Coronary artery (tissue), 2 donors: ENCODE data around the gene SV2B.

Experiments
- DNase-seq: peaks from one replicate; pipeline ENCODE4 v3.0.0-alpha.2; 2017; ENCODE audit warnings: low spot score
- H3K27ac ChIP-seq, 2 donors: fragments of 200-600 bp; sonication (generic); one replicate each; pipeline ENCODE4 v1.5.1; 2016 to 2019
- H3K4me3 ChIP-seq: fragments of 200-600 bp; sonication (generic); 2 replicates; pipeline ENCODE4 v1.5.1; 2016; ENCODE audit warnings: mild to moderate bottlenecking, moderate library complexity
- TF ChIP-seq, protein P1 (sequence below): fragments of 200-600 bp; sonication (generic); IDR thresholded peaks from one replicate; pipeline ENCODE4 v1.5.1; 2019; ENCODE audit warnings: antibody characterized with exemption

The SV2B gene

GRCh38 chr15:91348752-91349500 is 248.9 kb downstream of the SV2B start:
- TF ChIP-seq, protein P1, sequence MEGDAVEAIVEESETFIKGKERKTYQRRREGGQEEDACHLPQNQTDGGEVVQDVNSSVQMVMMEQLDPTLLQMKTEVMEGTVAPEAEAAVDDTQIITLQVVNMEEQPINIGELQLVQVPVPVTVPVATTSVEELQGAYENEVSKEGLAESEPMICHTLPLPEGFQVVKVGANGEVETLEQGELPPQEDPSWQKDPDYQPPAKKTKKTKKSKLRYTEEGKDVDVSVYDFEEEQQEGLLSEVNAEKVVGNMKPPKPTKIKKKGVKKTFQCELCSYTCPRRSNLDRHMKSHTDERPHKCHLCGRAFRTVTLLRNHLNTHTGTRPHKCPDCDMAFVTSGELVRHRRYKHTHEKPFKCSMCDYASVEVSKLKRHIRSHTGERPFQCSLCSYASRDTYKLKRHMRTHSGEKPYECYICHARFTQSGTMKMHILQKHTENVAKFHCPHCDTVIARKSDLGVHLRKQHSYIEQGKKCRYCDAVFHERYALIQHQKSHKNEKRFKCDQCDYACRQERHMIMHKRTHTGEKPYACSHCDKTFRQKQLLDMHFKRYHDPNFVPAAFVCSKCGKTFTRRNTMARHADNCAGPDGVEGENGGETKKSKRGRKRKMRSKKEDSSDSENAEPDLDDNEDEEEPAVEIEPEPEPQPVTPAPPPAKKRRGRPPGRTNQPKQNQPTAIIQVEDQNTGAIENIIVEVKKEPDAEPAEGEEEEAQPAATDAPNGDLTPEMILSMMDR, result no peak
- no peak for DNase-seq
- Histone ChIP-seq H3K27ac (no peak overlapping the region), H3K4me3 (no peak overlapping the region)
